ENCODE data around the gene RRP15. TPM values are rescaled to one million over a fixed set of nuclear protein-coding genes. Genes with fewer than 3 reads are reported as not detected.

Gene RRP15
- total and polyA plus RNA-seq, 2 of the 8 experiments (the other 6 are each of a cell fraction or from before 2014, with no cell fraction given): 3.7 to 52.8 TPM

DNA sequence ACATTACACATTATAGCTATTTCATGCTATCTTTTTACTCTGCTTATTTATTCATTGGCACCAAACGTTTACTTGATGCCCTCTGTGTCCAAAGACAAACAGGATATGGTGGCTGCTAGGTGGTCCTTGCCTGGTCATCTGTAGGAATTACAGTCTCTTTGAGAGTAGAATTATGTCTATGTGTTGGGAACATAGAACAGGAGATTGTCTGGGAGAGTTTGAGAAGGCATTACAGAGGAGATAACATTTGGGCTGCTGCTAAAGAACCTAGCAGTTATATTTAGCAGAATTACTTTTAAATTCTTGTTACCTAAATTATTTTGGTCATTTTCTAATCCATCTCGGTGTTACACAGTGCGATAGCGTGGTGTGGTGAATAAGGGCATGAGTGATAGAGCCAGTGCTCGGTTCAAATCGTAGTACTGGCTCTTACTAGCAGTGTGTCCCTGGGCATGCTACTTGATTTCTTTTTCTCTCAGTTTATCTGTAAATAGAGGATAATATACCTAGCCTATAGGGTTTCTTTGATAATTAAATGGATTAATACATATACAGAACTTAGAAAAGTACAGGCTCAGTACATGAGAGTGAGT lies 20.5 kb downstream of the RRP15 start:
- H3K14ac ChIP-seq (ENCODE audit: insufficient read length): no peak overlapping the region
- H3K79me1 ChIP-seq (ENCODE audit: low read depth, low read length): no peaks in the 10 kb centered on the region
- no peak overlapping the region for H3K4me3 ChIP-seq (ENCODE audit: extremely low read depth in 1 of 4, insufficient read depth in 2 of 4, low read depth in 3 of 4, low read length in 4 of 4)
- no peak overlapping the region for H3K27ac ChIP-seq (ENCODE audit: low read depth, low read length)
- H3K56ac ChIP-seq (replicated peaks; ENCODE audit: insufficient read length, low read depth, low read length): no peak overlapping the region
- peaks cover 0 to 8% (median 6%) of the 10 kb centered on the region in 4 experiments; a peak in 4 of 7 replicates for H3K4me1 ChIP-seq (replicated peaks in 1 of 4; ENCODE audit: control insufficient read depth in 3 of 4, insufficient read depth in 4 of 4, low read length in 3 of 4)
- H3K27me3 ChIP-seq (replicated peaks in 1 of 4; ENCODE audit: control insufficient read depth in 3 of 4, extremely low read depth in 1 of 4, insufficient read depth in 3 of 4, low read length in 3 of 4): no peaks in the 10 kb centered on the region
- H3K36me3 ChIP-seq (ENCODE audit: control insufficient read depth in 2 of 4, insufficient read depth in 4 of 4, low read length in 3 of 4): peaks cover 0 to 37% (median 6%) of the 10 kb centered on the region in 4 experiments; a peak in 3 of 8 replicates
- ChIA-PET POLR2A (ENCODE audit: partially characterized antibody) (interaction anchor here (0.6 kb wide), 1 partner anchor 15 kb away, joined by 3 read pairs; no protein-coding TSS in a partner anchor), CTCF (ENCODE audit: partially characterized antibody) (interaction anchor here (1.0 to 1.1 kb wide), 2 partner anchors 11 to 33 kb away, joined by 3 read pairs; no protein-coding TSS in a partner anchor)
- H3K9ac ChIP-seq (replicated peaks in 1 of 4; ENCODE audit: extremely low read depth in 1 of 4, low read depth in 3 of 4, low read length in 3 of 4): no peak overlapping the region
- no peak overlapping the region for H4K91ac ChIP-seq (replicated peaks; ENCODE audit: insufficient read length, low read length)
- H3K23me2 ChIP-seq (ENCODE audit: low read depth, low read length): no peaks in the 10 kb centered on the region
- no peak overlapping the region for H2BK120ac ChIP-seq (replicated peaks; ENCODE audit: low read depth, low read length)
- no peak overlapping the region for H3K4ac ChIP-seq (replicated peaks; ENCODE audit: insufficient read length, low read depth, low read length)
- no peak overlapping the region for H4K8ac ChIP-seq (ENCODE audit: extremely low read depth, insufficient read depth, low read length)
- H4K5ac ChIP-seq (ENCODE audit: insufficient read length, low read depth, low read length): no peak overlapping the region
- WGBS, 2 experiments (ENCODE audit: extremely low coverage in 1 of 2, insufficient coverage in 1 of 2, insufficient read length in 1 of 2, insufficient replicate concordance in 2 of 2, low coverage in 1 of 2, low lambda C conversion rate in 2 of 2, missing lambda C conversion rate in 1 of 2): 92% methylated on average over 6 of the region's 6 CpGs; no CpG with 5 or more reads in 1 of the 2 experiments
- H2AK5ac ChIP-seq (ENCODE audit: low read depth, low read length): no peak overlapping the region
- no peak overlapping the region for H3K23ac ChIP-seq (ENCODE audit: insufficient read length)
- no peaks in the 10 kb centered on the region for H4K20me1 ChIP-seq (replicated peaks in 1 of 2; ENCODE audit: control insufficient read depth in 1 of 2, insufficient read depth in 2 of 2, low read length in 2 of 2)
- no peak for DNase-seq (ENCODE audit: low read depth in 1 of 2, low spot score in 2 of 2)
- no peak overlapping the region for H3K4me2 ChIP-seq (ENCODE audit: insufficient read depth in 1 of 2, low read depth in 2 of 2, low read length in 2 of 2)
- H2BK20ac ChIP-seq (ENCODE audit: low read length): no peak overlapping the region
- no peak for TF ChIP-seq BRCA1 (IDR thresholded peaks at IDR 0.05; ENCODE audit: low read depth, low read length)
- no peak for TF ChIP-seq TEAD4 (IDR thresholded peaks at IDR 0.05; ENCODE audit: low read depth, low read length)
- TF ChIP-seq RXRA (IDR thresholded peaks at IDR 0.05; ENCODE audit: insufficient read depth, low read depth, low read length): no peak
- H2BK15ac ChIP-seq (ENCODE audit: low read length): no peak overlapping the region
- H3K79me2 ChIP-seq (ENCODE audit: control insufficient read depth in 1 of 2, insufficient read depth in 2 of 2, low read length in 2 of 2): peaks cover 0 to 42% of the 10 kb centered on the region in 2 experiments; a peak in 2 of 4 replicates
- no peaks in the 10 kb centered on the region for H3K9me3 ChIP-seq (ENCODE audit: insufficient read depth in 2 of 2, low read depth in 1 of 2, low read length in 1 of 2)
- no peak overlapping the region for H2AFZ ChIP-seq (ENCODE audit: low read length)
- FAIRE-seq: no peak
- no peak overlapping the region for H3K18ac ChIP-seq (ENCODE audit: extremely low read depth, low read length)
- no peak overlapping the region for H2BK12ac ChIP-seq (ENCODE audit: low read depth, low read length)
- H2BK5ac ChIP-seq (ENCODE audit: low read depth, low read length): no peak overlapping the region

Data from H1 (cell line).